ENCODE data around the gene STAC.

- TF ChIP-seq, protein P1, sequence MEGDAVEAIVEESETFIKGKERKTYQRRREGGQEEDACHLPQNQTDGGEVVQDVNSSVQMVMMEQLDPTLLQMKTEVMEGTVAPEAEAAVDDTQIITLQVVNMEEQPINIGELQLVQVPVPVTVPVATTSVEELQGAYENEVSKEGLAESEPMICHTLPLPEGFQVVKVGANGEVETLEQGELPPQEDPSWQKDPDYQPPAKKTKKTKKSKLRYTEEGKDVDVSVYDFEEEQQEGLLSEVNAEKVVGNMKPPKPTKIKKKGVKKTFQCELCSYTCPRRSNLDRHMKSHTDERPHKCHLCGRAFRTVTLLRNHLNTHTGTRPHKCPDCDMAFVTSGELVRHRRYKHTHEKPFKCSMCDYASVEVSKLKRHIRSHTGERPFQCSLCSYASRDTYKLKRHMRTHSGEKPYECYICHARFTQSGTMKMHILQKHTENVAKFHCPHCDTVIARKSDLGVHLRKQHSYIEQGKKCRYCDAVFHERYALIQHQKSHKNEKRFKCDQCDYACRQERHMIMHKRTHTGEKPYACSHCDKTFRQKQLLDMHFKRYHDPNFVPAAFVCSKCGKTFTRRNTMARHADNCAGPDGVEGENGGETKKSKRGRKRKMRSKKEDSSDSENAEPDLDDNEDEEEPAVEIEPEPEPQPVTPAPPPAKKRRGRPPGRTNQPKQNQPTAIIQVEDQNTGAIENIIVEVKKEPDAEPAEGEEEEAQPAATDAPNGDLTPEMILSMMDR (IDR thresholded peaks at IDR 0.05; ENCODE audit: low read depth, low read length), result no peak
- no peak for TF ChIP-seq EZH2phosphoT487 (IDR thresholded peaks at IDR 0.05; ENCODE audit: low read depth)
Measured at GRCh38 chr3:36365829-36366228, 14.5 kb upstream of the STAC start.
